Ishikawa (cell line): Measurements from ENCODE around the gene NAAA.

Source experiments
- CEBPB ChIP-seq: IDR thresholded peaks from 2 replicates; pipeline ENCODE4 v1.6.1; 2012
- CREB1 ChIP-seq: IDR thresholded peaks from 2 replicates; pipeline ENCODE4 v1.6.1; 2012; ENCODE audit warnings: low read depth
- EGR1 ChIP-seq: IDR thresholded peaks from 2 replicates; pipeline ENCODE4 v1.6.1; 2012
- EP300 ChIP-seq: IDR thresholded peaks from 2 replicates; pipeline ENCODE4 v1.6.1; 2012; ENCODE audit warnings: borderline replicate concordance
- FOXM1 ChIP-seq: IDR thresholded peaks from 2 replicates; pipeline ENCODE4 v1.6.1; 2012; ENCODE audit warnings: low read depth, borderline replicate concordance
- MAX ChIP-seq: IDR thresholded peaks from 2 replicates; pipeline ENCODE4 v1.6.1; 2012
- NFIC ChIP-seq: IDR thresholded peaks from 2 replicates; pipeline ENCODE4 v1.6.1; 2012
- RAD21 ChIP-seq: IDR thresholded peaks from 2 replicates; pipeline ENCODE4 v1.6.1; 2012; ENCODE audit warnings: low read depth
- REST ChIP-seq: IDR thresholded peaks from 2 replicates; pipeline ENCODE4 v1.6.1; 2012; ENCODE audit warnings: low read depth, mild to moderate bottlenecking
- TAF1 ChIP-seq: IDR thresholded peaks from 2 replicates; pipeline ENCODE4 v1.6.1; 2012; ENCODE audit warnings: low read depth, mild to moderate bottlenecking
- TCF12 ChIP-seq: IDR thresholded peaks from 2 replicates; pipeline ENCODE4 v1.6.1; 2012; ENCODE audit warnings: low read depth
- TEAD4 ChIP-seq: IDR thresholded peaks from 2 replicates; pipeline ENCODE4 v1.6.1; 2012
- USF1 ChIP-seq: IDR thresholded peaks from 2 replicates; pipeline ENCODE4 v1.6.1; 2012
- YY1 ChIP-seq: IDR thresholded peaks from 2 replicates; pipeline ENCODE4 v1.6.1; 2012; ENCODE audit warnings: low read depth
- ZBTB7A ChIP-seq: IDR thresholded peaks from 2 replicates; pipeline ENCODE4 v1.6.1; 2012; ENCODE audit warnings: low read depth

NAAA gene

GRCh38 chr4:75878246-75878756 lies 62.5 kb downstream of the NAAA start:
- no peak for TF ChIP-seq REST
- no peak for TF ChIP-seq FOXM1
- no peak for TF ChIP-seq NFIC
- no peak for TF ChIP-seq TCF12
- no peak for TF ChIP-seq MAX

GRCh38 chr4:75876218-75876617 lies 64.6 kb downstream of the NAAA start:
- TF ChIP-seq MAX (no peak), CREB1 (no peak), RAD21 (no peak), YY1 (no peak), TAF1 (no peak), NFIC (no peak), TCF12 (no peak), CEBPB (no peak), TEAD4 (no peak)

- TF ChIP-seq MAX: no peak
- no peak for TF ChIP-seq CREB1
- TF ChIP-seq RAD21: no peak
- TF ChIP-seq EGR1: no peak
- TF ChIP-seq NFIC: no peak
- no peak for TF ChIP-seq CEBPB
- TF ChIP-seq REST: no peak
- TF ChIP-seq TEAD4: no peak
- no peak for TF ChIP-seq TAF1
- TF ChIP-seq FOXM1: no peak
- no peak for TF ChIP-seq USF1
- TF ChIP-seq TCF12: no peak
- no peak for TF ChIP-seq ZBTB7A
- TF ChIP-seq EP300: no peak
These were observed 71.7 kb downstream of the NAAA start for GRCh38 chr4:75869100-75869499.

- no peak for TF ChIP-seq TAF1
- TF ChIP-seq USF1: no peak
- TF ChIP-seq CREB1: no peak
- TF ChIP-seq TEAD4: no peak
- no peak for TF ChIP-seq EP300
- no peak for TF ChIP-seq TCF12
- TF ChIP-seq MAX: no peak
- no peak for TF ChIP-seq CEBPB
- no peak for TF ChIP-seq ZBTB7A
- TF ChIP-seq NFIC: no peak
- TF ChIP-seq RAD21: no peak
- TF ChIP-seq REST: no peak
- no peak for TF ChIP-seq YY1
- no peak for TF ChIP-seq EGR1
- no peak for TF ChIP-seq FOXM1
These were observed 73.7 kb downstream of the NAAA start for GRCh38 chr4:75867130-75867529.
